ENCODE measurements around the gene CNPY3.

The CNPY3 gene

DNA sequence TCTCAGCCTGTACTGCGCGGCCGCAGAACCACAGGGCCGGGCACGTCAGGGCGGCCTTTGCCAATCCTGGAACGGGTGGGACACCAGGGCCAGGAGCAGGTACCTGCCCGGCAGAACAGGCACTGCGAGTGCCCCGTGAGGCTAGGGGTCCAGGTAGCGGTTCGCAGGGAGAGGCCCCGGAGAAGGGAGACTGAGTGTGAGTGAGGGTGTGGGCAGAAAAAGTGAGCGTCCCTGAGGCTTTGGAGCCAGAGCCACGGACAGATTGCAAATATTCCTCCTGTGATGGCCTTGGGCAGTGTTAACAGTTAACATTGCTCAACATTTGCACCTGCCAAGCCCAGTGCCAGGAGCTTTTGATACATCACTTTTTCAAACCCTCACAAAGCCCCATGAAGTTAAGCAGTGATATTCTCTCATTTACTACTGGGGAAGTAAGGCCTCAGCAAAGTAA lies 31.8 kb downstream of the CNPY3 start:
- DNase-seq: no peak

DNA sequence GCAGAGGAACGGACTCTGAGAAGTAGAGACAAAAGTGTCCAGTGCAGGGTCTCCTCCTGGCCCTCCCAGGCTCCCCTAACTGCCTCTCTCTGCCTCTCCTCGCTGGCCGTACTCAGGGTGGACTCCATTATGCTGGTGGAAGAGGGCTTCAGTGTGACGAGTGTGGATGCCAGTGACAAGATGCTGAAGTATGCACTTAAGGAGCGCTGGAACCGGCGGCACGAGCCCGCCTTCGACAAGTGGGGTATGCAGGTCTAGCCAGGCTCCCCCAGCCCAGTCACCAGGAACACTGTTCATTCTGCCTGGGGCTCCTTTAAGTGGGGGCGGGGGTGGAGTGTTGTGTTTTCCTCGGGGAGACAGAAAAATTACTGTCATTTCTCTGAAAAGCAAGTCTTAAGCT lies 32.8 kb downstream of the CNPY3 start:
- no peak for DNase-seq

GRCh38 chr6:42962502-42963178 lies 33.4 kb downstream of the CNPY3 start:
- DNase-seq: no peak

- no peak for DNase-seq
Measured at GRCh38 chr6:42963179-42963854, 34.0 kb downstream of the CNPY3 start.

DNA sequence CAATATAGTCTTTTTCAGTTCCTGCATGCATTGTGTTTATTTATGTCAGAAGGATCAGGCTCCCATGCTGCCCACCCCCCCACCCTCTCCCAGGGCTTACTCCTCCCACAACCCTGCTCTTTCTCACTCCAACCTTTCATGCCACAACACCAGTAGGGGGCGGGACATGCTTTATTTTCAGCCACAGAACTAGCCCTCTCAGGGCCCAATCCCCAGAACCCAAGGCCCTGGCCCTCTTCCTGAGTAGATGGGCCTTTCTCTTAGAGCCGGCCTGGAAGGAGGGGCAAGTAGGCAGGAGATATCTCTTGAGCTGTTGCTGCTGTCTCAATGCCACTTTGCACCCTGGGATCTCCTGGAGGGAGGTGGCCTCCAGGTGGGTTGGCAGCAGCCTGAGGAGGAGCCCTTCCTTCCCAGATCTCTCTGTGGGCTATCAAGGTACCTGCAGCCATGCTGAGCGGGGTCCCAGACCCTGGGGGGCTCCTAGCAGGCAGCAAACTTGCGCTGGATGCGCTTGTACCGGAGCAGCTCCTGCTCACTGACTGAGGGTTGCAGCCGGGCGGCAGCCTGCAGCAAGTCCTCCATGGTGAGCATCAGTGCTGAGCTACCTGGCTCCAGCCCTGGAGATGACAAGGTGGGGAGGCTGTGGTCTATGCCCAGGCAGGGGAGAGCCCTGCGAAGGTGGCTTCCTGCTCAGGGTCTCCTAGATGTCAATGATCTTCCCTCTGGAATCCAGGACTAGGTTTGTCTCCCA lies 34.8 kb downstream of the CNPY3 start:
- DNase-seq: peak; percentile 62

- no peak for DNase-seq
Measured at GRCh38 chr6:42966571-42966970, 37.3 kb downstream of the CNPY3 start.

GRCh38 chr6:42967228-42967627 lies 37.9 kb downstream of the CNPY3 start:
- DNase-seq: no peak

DNA sequence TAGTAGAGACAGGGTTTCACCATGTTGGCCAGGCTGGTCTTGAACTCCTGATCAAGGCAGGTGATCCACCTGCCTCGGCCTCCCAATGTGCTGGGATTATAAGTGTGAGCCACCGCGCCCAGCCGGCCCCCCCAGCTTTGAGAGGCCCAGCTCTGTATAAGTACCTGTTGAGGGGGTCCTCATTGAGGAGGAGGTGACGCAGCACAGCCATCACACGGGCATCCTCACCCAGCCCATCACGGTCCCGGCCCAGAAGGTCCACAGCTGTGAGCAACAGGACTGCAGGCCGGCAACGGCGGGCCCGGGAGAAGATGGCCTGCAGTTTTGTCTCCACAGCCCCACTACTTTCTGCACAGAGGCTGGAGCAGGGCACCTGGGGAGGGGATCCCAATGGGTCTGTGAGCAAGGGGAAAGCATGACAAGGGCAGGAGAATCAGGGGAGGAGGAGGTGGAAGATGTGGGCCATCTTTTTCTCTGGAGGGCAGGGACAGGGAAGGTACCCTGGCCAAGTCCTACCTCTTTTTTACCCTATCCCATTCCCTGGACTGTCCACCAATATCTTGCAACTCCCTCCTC lies 38.9 kb downstream of the CNPY3 start:
- no peak for DNase-seq

GRCh38 chr6:42968783-42969182 lies 39.5 kb downstream of the CNPY3 start:
- no peak for DNase-seq

DNA sequence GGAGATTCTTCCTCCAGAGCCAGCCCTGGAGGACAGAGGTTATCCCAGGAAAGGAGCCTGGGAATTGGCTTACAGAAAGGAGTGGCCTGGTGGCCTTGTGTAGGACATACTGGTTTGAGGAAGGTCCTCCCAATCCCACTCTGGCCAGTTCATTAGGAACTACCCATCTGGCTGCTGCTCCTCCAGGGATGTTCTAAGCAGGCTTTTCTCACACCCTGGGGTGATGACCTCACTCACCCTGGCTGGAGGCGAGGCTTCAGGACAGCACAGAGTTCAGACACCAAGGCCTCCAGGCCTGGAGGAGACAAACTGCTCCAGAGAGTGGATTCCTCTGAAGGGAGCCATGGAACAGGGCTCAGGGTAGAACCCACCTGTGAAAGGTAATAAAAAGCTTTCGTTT lies 40.2 kb downstream of the CNPY3 start:
- DNase-seq: no peak

DNA sequence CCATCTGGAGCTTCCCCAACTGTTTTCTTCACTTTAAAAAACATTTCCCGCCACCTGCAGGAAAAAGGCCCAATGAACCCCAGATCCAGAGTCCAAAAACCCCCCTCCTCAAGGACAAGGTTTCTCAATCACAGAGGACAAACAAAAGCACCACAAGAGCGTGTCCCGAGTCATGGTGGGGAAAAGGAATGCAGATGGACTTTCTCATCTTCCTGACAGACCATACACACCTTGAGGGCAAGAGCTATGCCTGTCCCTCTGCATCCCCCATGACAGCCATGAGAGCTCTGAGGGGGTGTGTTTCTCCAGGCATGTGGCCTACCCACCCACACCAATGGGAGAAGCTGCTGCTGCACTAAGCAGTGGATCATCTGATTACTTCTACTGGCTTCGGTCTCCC lies 40.7 kb downstream of the CNPY3 start:
- no peak for DNase-seq

DNA sequence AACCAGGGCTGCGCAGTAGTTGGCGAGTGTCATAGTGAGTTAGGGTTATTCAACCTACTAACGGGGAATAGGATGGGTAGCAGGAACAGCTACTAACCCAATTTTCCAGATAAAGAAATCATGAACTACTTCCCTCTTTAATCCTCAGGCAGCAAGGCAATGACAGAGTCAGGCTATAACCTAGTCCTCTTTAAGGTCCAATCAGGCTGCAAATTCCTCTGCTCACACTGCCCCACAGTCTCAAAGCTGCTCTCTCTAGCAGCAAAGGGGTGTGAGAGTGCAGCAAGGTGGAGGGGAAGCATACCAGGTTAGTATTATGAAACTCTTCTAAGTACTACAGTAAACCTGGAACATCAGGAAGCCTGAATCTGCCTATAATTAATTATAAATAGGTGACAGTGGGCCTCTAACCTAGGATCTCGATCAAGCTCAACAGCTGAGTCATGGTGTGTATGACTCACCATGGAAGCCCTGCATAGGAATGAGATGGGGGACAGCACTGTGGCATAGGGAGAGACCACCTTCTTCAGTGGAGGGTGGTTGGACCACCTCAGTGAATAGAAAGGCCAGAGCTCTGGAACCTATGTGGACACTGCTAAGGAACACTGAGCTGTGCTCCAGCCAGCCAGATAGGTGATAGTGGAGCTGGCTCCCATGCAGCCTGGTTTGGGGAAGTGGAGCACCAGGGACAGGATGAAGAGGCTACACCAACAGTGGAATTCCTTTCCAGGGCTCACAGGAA lies 41.8 kb downstream of the CNPY3 start:
- no peak for DNase-seq

DNA sequence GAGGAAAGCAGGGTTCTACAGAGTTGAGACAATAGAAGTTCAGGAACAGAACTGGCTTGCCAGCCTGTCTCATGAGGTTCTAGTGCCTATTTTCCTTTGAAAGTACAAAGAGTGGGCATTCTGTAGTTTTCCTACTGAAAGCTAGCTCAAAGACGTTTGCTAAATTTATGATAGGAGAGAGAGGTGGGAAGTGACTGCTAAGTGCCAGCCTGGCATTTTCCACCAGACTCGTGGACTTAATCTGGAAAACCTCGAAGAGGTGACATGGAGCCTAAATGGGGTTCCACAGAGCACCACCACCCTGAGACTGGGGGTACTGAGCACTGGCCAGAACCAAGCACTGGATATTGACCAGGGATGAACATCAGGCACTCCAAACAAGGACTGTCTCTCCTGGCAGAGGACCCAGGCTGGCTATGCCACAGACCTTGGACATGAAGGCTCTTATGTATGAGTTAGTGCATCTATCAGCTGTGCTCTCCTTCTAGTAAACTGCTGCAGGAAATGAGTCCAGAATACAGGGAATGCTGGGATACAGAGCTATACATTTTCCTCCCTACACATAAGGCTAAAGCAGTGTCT lies 42.6 kb downstream of the CNPY3 start:
- DNase-seq: no peak

DNA sequence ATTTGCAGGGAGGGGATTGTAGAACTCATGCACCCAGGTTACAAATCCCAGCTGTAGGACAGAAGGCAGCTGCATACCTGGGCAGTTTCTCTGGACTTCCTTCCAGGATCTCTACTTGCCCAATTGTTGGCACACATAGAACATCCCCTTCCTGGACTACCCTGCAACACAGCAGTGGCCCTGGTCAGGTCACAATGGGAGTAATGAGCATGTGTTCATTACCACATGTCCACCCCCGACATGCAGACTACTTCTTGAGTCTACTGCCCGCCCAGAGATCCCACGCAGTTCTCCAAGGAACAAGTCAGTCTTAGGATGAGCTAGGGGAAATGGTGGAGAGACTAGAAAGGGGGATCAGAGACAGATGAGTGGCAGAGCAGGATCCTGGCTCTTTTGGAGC lies 44.6 kb downstream of the CNPY3 start:
- no peak for DNase-seq

- DNase-seq: no peak
Measured at GRCh38 chr6:42974919-42975505, 45.7 kb downstream of the CNPY3 start.

DNA sequence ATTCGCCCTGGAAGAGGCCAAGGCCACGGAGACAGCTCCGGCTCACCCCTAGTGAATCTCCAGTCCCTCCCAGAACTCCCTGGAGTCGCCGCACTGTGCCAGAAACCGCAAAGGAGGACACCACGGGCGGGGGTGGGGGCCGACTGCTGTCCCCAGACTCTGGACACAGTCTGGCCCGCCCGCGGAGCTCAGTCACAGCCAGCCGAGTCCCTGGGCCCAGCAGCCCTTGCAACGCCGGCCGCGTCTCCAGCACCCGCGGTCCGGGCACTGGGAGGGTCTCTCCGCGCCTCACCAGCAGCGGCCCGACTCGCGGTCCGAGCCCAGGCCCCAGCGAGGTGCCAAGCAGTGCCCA lies 49.2 kb downstream of the CNPY3 start:
- DNase-seq: peak; percentile 44

- DNase-seq: peak; percentile 93
Measured at GRCh38 chr6:42978839-42979522, 49.7 kb downstream of the CNPY3 start, which contains the start of gene PEX6. PEX6 (minus strand) TSS chr6:42979181; CDS start chr6:42979150, 31 bp downstream.

- DNase-seq: no peak
Measured at GRCh38 chr6:42979523-42980177, 50.4 kb downstream of the CNPY3 start.

DNA sequence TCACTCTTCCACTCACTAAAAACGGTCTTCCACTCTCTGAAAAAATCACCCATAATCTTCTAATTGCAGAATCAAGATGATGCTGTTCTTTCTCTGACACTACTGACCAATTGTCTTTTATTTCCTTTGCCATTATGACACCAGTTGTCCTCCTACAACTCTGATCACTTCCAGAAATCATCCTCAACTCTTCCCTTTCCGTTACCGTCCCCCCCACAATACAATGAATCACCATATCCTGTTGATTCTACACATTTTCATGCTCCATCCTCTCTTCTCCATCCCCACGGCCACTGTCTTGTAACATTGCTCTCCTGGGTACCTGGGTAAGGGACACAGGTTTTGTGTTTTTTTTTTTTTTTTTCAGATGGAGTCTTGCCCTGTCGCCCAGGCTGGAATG lies 52.6 kb downstream of the CNPY3 start:
- DNase-seq: no peak

DNA sequence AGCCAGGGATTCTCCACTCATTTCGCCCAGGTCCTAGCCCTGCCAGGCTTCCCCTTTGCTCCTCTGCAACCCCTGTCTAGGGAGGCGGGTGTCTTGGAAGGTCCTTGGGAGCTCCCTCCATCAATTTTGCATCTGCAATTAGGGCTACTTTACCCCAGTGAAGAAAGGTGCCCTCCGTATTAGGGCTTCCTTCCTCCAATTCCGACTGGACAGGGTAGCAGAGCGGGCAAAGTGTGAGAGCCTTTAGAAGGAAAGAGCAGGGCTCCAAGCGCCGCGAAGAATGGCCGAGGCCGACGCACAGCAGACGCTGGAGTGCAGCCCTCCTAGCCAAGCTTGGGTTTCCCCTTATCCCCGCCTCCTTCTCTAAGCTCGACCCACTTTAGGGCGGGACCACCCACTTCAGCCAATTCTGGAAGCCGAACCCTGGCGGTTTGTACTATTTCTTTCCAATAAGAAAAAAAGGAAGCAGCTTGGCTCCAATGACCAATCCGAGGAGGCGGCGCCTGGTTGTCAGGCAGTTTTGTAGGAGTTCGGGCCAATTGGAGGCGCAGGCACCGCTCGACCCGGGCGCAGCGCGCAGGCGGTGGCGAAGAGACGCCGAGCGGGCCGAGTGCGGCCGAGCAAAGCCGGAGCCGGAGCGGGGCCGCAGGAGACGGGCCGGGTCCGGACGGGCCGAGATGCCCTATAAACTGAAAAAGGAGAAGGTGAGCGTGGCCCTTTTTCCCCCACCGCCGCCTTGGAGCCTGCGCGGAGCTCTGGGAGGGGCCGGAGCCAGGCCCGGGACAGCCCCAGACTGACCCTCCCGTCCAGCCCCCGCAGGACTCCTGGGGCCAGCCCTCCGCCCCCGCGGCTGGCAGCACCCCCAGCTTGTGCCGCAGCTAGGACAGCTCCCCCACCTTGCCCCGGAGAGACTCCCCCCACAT lies 55.0 kb downstream of the CNPY3 start, which contains the start of gene PPP2R5D:
Gene PPP2R5D, plus strand, starts transcription at position 570 of the 923 bp plus-strand sequence. Its CDS starts 108 bp downstream, at position 678.
- DNase-seq: peak; percentile 96
